Lower leg skin (tissue), 3 donors: ENCODE data around the gene PKN2.

Experiments
- CTCF ChIP-seq, 3 donors: fragments of 450-650 bp; IDR thresholded peaks; one replicate each; pipeline ENCODE4 v1.5.1; 2016; ENCODE audit warnings: antibody characterized with exemption in 3 of 3, mild to moderate bottlenecking in 3 of 3, moderate library complexity in 2 of 3
- POLR2A ChIP-seq, 2 donors: fragments of 450-650 bp; IDR thresholded peaks; one replicate each; pipeline ENCODE4 v1.6.1; 2016 to 2017; ENCODE audit warnings: antibody characterized with exemption in 2 of 2, mild to moderate bottlenecking in 1 of 2, moderate library complexity in 1 of 2

DNA sequence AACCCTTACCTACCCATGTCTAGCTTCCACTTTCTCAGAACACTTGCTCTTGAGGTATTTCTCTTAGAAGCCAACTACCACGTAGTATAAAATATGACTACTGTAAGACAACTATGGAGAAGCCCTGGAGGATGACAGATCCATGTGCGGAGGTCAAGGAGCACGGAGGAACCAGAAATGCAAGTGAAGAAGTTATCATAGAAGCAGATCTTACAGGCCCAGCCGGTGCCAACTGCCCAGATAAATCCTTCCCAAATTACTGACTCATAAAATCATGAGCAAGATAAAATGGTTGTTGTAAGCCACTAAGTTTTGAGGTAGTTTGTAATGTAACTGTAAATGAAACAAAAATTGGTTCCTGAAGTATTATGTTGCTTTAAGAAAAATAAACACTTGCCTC lies 194.7 kb downstream of the PKN2 start:
- TF ChIP-seq POLR2A (IDR thresholded peaks at IDR 0.05) (no peak), CTCF (IDR thresholded peaks at IDR 0.05) (no peak)
